ENCODE results near the gene PRDM16.

Gene PRDM16

DNA sequence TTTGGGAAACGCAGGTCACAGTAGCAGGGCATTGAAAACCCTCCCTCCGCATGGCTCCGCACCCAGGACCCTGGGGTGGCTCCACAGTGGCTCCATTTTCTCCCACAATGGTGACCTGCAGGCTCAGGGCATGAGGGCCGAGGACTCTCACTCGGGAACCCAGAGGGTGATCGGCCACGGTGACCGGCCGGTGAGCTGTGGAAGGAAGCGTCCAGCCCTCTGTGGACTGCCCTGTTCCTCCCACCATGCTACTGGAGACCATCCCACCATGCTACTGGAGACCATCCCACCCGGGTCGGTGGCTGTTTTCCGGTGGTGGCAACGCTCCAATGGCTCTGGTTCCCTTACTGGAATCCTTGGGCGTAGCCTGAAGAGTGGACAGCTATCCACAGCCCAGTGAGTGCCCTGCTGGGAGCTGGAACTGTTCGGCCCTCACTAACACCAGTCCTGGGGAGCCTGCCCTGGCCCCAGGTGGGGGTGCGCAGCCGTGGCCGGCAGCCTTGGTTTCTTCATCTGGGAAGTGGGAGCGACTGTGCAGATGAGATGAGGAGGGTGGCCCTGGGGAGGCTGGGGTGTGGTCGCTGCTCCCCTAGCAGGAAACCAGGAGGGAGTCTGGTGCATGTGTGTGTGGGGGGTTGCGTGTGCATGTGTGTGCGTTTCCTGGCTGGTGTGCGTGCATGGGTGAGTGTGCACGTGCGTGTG, 59.6 kb downstream of the PRDM16 start:
- no peak for DNase-seq

DNA sequence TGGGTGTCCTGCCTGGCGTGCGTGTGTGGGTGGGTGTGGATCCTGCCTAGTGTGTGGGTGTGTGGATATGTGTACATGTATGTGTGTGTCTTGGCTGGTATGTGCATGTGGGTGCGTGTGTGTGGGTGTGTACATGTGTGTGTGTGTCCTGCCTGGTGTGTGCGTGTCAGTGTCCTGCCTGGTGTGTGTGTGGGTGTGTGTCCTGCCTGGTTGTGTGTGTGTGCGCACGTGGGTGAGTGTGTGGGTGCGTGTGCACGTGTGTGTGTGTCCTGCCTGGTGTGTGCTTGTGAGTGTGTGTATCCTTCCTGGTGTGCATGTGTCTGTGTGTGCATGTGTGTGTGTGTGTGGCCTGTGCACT, 60.1 kb downstream of the PRDM16 start:
- no peak for DNase-seq

DNA sequence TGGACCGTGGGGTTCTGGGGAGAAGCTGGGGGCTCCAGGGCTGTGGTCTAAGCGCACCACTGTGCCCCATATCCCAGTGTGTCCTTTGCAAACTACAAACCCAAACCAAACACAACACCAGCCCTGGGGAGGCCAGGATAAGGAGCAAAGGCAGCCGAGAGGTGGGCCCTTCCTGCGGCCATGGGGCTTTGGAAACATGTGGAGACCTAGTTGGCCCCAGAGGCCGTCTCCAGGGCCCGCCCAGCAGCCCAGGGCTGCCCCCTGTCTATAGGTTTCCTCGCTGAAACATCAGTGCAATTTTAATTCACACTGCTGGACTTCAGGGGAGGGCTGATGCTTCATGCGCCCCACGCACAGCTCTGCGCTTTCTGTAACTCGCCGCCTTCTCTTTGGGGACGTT, 61.3 kb downstream of the PRDM16 start:
- DNase-seq, result no peak

GRCh38 chr1:3132660-3133059, 63.7 kb downstream of the PRDM16 start:
- no peak for DNase-seq

DNA sequence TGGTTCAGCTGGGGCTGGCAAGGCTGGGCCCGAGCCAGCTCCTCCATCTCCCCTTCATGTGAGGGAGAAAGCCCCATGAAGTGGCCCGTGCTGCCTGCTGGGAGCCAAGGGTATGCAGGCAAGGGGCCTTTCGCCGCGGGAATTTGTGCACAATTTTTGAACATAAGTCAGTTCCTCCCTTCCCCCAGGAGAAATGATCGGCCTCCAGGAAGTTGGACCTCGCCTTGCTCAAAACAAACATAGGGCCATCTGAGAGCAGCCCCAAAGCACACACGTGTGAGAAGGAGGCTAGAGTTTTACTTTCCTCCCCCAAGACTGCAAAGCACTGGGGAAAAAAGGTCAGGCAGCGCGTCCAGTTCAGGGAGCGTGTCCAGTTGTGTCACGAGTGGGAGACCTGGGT, 64.7 kb downstream of the PRDM16 start:
- no peak for DNase-seq

DNA sequence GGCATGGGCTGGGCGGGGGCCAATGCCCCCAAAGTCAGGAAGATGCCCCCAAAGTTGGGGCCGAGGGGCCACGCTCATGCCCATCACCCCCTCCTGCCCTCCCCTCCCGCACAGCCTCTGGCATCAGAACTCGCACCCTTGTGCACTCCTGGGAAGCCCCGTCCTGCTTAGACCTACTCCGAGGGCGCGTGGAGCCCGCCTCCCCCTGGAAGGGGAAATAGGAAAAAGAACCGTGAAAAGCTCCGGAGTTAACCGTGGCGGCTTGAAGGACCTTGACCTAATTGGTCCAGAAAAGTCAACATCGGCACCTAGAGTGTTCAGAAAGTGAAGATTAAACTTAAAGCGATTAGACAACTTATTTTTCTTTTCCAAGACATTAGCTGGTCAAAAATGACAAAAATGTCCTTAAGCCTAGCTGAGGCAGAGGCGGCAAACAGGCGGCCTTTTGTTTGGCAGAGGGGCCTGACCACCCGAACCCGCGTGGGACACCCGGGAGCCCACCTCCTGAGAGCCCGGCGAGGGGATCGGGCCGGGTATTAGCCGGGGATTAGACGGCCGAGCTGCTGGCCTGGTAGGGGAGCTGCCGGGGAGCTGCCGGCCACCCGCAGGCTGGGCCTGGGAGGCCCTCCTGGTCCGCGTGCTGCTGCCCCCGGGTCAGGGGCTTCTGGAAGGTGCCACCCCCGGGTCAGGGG, 65.5 kb downstream of the PRDM16 start:
- DNase-seq, result no peak

- DNase-seq, result no peak
Observed at GRCh38 chr1:3135073-3135702, 66.2 kb downstream of the PRDM16 start.

DNA sequence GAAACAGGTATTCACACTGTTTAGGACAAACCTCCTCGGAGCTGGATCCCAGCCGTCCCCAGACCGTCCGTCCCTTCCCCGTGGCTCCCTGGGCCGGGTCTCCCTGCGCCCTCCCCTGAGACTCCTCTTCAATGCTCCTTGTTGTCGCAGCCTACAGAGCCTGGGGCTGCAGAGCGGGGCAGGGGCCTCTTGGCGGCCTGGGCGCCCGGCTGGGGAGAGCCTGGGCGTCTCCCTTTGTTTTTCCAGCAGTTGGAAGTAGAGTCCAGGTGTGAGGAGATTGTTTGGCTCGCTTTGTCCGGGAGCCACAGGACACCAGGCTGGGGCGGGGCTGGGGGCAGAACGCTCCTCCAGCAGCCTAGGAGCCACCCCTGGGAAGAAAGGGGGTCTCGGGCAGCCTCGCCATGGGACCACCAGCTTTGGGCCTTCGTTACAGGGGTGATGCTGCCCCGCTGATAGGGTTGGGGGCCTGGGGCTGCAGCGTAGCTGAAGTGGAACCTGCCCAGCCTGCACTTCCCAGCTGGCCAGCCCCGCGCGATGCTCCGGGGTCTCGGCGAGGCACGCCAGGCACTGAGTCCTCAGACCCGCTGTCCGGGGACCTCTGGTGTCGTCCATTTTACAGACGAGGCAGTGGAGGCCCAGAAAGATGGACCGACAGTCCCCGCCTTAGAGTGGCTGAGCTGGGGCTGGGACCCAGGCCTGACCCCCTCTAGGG, 66.9 kb downstream of the PRDM16 start:
- no peak for DNase-seq

DNA sequence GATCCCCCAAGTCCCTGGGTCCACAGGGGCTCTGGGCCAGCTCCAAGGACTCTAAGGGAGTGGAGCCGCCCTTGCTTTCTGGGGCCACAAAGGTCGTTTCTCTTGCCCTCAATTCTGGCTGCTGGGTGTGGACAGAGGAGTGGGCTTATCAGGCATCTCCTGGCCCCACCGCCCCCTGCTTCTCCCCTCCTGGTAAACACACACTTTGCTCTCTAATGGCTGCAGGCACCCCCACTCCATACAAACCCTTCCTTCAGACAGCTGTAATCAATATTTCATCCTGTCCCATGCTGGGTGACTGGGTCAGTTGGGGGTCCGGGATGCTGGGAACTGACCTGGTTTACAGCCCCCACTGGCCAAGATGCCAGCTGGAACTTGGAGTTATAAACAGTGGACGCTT, 67.5 kb downstream of the PRDM16 start:
- no peak for DNase-seq

- no peak for DNase-seq
Observed at GRCh38 chr1:3137111-3138100, 68.4 kb downstream of the PRDM16 start.

- no peak for DNase-seq
Observed at GRCh38 chr1:3138623-3139151, 69.7 kb downstream of the PRDM16 start.

GRCh38 chr1:3139451-3139852, 70.4 kb downstream of the PRDM16 start:
- no peak for DNase-seq

- DNase-seq, result no peak
Observed at GRCh38 chr1:3139871-3140361, 70.9 kb downstream of the PRDM16 start.

GRCh38 chr1:3140437-3140836, 71.4 kb downstream of the PRDM16 start:
- no peak for DNase-seq

DNA sequence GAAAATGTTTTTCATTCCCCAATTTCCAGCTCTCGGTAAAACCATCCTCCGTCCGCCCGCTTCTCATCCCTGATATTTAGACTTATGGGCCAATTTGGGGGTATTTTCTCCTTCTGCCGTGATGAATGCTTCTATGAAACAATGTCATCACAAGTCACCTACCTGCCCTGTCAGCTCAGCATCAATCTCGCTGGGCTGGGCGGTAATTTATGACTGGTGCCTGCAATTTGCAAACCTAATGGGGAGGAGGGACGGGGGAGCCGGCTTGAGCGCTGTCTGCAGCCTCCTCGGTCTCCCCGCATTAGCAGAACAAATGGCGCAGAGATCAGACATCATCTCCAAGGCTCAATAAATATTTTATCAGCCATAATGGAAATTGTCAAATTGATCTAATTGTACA, 72.1 kb downstream of the PRDM16 start:
- DNase-seq, result no peak

DNA sequence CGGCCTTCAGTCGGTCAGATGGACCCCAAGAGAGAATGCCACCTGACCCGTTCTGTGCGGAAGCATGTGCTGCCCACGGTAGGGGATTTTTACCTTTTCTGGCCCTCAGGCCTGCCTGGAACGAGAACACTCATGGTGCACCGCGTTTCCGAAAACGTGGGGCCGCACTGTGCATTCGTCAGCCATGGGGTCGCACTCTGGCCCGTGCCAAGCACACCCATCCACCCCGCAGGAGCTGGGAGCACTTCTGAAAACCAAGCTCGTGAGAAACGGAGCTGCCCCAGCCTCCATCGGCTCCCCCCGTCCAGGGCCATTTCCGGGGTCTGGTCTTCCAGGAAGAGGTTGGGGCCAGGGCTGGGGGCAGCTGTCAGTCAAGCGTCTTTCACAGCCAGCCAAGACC, 72.8 kb downstream of the PRDM16 start:
- no peak for DNase-seq

GRCh38 chr1:3142236-3142635, 73.2 kb downstream of the PRDM16 start:
- no peak for DNase-seq

- DNase-seq, result no peak
Observed at GRCh38 chr1:3142751-3143150, 73.7 kb downstream of the PRDM16 start.

- DNase-seq, result no peak
Observed at GRCh38 chr1:3145532-3146325, 76.7 kb downstream of the PRDM16 start.

GRCh38 chr1:3146458-3146857, 77.5 kb downstream of the PRDM16 start:
- DNase-seq, result no peak

- DNase-seq, result no peak
Observed at GRCh38 chr1:3146907-3147306, 77.9 kb downstream of the PRDM16 start.
